HG03175 (cell line): ENCODE results near the gene TEX261.
A peak's percentile ranks its signal among the peaks of the same experiment; 100 is the strongest.
"Not testable (repeated sequence)": the region's sequence is repeated elsewhere in the genome, so short reads cannot be mapped to it uniquely, and the experiment has no call there.

Source experiments
- ATAC-seq: cut with Tn5 transposase; IDR thresholded peaks from one replicate; pipeline ENCODE4 v1.9.1; 2021; ENCODE audit warnings: mild to moderate bottlenecking, moderate library complexity; ENCODE audit not compliant: unreplicated experiment

The TEX261 gene

GRCh38 chr2:70994699-70995425, at the start of gene TEX261:
Gene TEX261 (minus strand): TSS chr2:70994873. CDS start chr2:70994757, 116 bp downstream.
- ATAC-seq: peak; percentile 97

- no peak for ATAC-seq
Measured at GRCh38 chr2:71043531-71044407, 49.1 kb upstream of the TEX261 start.

- no peak for ATAC-seq
Measured at GRCh38 chr2:71042287-71042686, 47.6 kb upstream of the TEX261 start.

GRCh38 chr2:71036296-71036695, 41.6 kb upstream of the TEX261 start:
- not testable (repeated sequence) for ATAC-seq

GRCh38 chr2:71023553-71024243, 29.0 kb upstream of the TEX261 start:
- not testable (repeated sequence) for ATAC-seq

- not testable (repeated sequence) for ATAC-seq
Measured at GRCh38 chr2:71021394-71021793, 26.7 kb upstream of the TEX261 start.

GRCh38 chr2:71019989-71020388, 25.3 kb upstream of the TEX261 start:
- not testable (repeated sequence) for ATAC-seq

- ATAC-seq: no peak
Measured at GRCh38 chr2:71018625-71019024, 24.0 kb upstream of the TEX261 start.

GRCh38 chr2:71011786-71012185, 17.1 kb upstream of the TEX261 start:
- not testable (repeated sequence) for ATAC-seq

- no peak for ATAC-seq
Measured at GRCh38 chr2:71008342-71008741, 13.7 kb upstream of the TEX261 start.

- no peak for ATAC-seq
Measured at GRCh38 chr2:71006955-71007799, 12.5 kb upstream of the TEX261 start.

GRCh38 chr2:71006323-71006722, 11.7 kb upstream of the TEX261 start:
- ATAC-seq: no peak

GRCh38 chr2:71005271-71006202, 10.9 kb upstream of the TEX261 start:
- no peak for ATAC-seq

GRCh38 chr2:71004857-71005256, 10.2 kb upstream of the TEX261 start:
- ATAC-seq: no peak

GRCh38 chr2:71003966-71004755, 9.5 kb upstream of the TEX261 start:
- ATAC-seq: no peak

- no peak for ATAC-seq
Measured at GRCh38 chr2:71003396-71003795, 8.7 kb upstream of the TEX261 start.

- ATAC-seq: no peak
Measured at GRCh38 chr2:71001981-71002570, 7.4 kb upstream of the TEX261 start.

- no peak for ATAC-seq
Measured at GRCh38 chr2:71001592-71001927, 6.9 kb upstream of the TEX261 start.
